Activated CD4-positive, alpha-beta T cell treated with anti-CD3 and anti-CD28 coated beads, Interleukin-2, amount 50 U/mL, for 1 hour (primary cell): ENCODE data around the gene MDFI.

Experiments
- DNase-seq: peaks from one replicate; pipeline ENCODE4 v3.0.0-alpha.2; 2020

Gene MDFI

GRCh38 chr6:41638002-41638934, at the start of gene MDFI:
Gene MDFI (plus strand): TSS chr6:41638468. CDS start chr6:41638750, 282 bp downstream.
- DNase-seq: no peak

- DNase-seq: no peak
Observed at GRCh38 chr6:41589223-41589622, 49.0 kb upstream of the MDFI start.

- no peak for DNase-seq
Observed at GRCh38 chr6:41589636-41590622, 48.3 kb upstream of the MDFI start.

- no peak for DNase-seq
Observed at GRCh38 chr6:41591122-41591521, 47.1 kb upstream of the MDFI start.

- peak; percentile 77 for DNase-seq
Observed at GRCh38 chr6:41591859-41592502, 46.3 kb upstream of the MDFI start.

- DNase-seq: no peak
Observed at GRCh38 chr6:41593406-41593805, 44.9 kb upstream of the MDFI start.

- DNase-seq: no peak
Observed at GRCh38 chr6:41593839-41594238, 44.4 kb upstream of the MDFI start.

- no peak for DNase-seq
Observed at GRCh38 chr6:41594326-41594725, 43.9 kb upstream of the MDFI start.

- no peak for DNase-seq
Observed at GRCh38 chr6:41594766-41595165, 43.5 kb upstream of the MDFI start.

GRCh38 chr6:41595166-41595565, 43.1 kb upstream of the MDFI start:
- DNase-seq: no peak

GRCh38 chr6:41596096-41596685, 42.1 kb upstream of the MDFI start:
- no peak for DNase-seq

- DNase-seq: no peak
Observed at GRCh38 chr6:41596807-41597206, 41.5 kb upstream of the MDFI start.

GRCh38 chr6:41597246-41598000, 40.8 kb upstream of the MDFI start:
- DNase-seq: no peak

- DNase-seq: no peak
Observed at GRCh38 chr6:41598670-41599014, 39.6 kb upstream of the MDFI start.

- no peak for DNase-seq
Observed at GRCh38 chr6:41599015-41599851, 39.0 kb upstream of the MDFI start.

GRCh38 chr6:41599852-41600445, 38.3 kb upstream of the MDFI start:
- DNase-seq: no peak

- no peak for DNase-seq
Observed at GRCh38 chr6:41600499-41601247, 37.6 kb upstream of the MDFI start.

- no peak for DNase-seq
Observed at GRCh38 chr6:41601248-41601549, 37.1 kb upstream of the MDFI start.

GRCh38 chr6:41602422-41602743, 35.9 kb upstream of the MDFI start:
- DNase-seq: no peak
